ENCODE measurements around the gene A4GALT. TPM values are rescaled to one million over a fixed set of nuclear protein-coding genes. Genes with fewer than 3 reads are reported as not detected.

Gene A4GALT
- total and polyA plus RNA-seq, 10 of the 15 experiments (the other 5 are each of a cell fraction or from before 2014, with no cell fraction given) = 0.04 to 3.9 (median 2.3) TPM; not detected in 1

DNA sequence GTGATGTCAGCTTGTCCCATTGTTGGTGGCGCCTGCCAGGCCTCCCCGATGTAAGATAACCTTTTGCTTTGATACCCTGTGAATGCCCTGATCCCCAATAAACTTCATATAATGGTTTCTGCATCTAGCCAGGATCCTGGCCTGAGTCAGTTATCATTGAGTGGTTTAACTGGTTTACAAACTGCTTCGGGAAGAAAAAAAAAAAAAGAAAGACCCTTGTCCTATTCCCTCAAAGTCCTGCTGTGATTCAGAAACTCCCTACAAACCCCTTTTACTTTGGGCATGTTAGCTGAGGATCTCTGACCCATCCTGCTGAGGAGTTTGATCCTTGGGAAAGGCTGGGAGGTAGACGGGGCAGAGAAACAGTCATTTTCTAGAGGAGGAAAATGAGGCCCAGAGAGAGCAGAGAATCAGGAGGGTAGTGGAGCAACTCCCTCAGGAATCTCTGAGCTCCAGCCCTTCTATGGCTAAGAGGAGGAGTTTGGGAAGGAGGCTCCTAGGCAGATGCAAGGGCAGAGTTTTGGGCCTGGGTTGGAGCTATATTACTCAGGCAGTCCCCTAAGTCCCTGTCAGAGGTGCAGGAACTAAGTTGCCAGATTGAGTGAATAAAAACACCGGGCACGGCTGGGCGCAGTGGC lies 66.1 kb downstream of the A4GALT start (continued):
- TF ChIP-seq, protein P1, sequence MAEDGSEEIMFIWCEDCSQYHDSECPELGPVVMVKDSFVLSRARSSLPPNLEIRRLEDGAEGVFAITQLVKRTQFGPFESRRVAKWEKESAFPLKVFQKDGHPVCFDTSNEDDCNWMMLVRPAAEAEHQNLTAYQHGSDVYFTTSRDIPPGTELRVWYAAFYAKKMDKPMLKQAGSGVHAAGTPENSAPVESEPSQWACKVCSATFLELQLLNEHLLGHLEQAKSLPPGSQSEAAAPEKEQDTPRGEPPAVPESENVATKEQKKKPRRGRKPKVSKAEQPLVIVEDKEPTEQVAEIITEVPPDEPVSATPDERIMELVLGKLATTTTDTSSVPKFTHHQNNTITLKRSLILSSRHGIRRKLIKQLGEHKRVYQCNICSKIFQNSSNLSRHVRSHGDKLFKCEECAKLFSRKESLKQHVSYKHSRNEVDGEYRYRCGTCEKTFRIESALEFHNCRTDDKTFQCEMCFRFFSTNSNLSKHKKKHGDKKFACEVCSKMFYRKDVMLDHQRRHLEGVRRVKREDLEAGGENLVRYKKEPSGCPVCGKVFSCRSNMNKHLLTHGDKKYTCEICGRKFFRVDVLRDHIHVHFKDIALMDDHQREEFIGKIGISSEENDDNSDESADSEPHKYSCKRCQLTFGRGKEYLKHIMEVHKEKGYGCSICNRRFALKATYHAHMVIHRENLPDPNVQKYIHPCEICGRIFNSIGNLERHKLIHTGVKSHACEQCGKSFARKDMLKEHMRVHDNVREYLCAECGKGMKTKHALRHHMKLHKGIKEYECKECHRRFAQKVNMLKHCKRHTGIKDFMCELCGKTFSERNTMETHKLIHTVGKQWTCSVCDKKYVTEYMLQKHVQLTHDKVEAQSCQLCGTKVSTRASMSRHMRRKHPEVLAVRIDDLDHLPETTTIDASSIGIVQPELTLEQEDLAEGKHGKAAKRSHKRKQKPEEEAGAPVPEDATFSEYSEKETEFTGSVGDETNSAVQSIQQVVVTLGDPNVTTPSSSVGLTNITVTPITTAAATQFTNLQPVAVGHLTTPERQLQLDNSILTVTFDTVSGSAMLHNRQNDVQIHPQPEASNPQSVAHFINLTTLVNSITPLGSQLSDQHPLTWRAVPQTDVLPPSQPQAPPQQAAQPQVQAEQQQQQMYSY (CRISPR knock-in tag; IDR thresholded peaks at IDR 0.05) = no peak
- TF ChIP-seq RCOR1 (conservative IDR thresholded peaks at IDR 0.05; ENCODE audit: low read depth, low read length) (no peak), ATF7 (IDR thresholded peaks at IDR 0.05; ENCODE audit: low read depth) (no peak), MTA3 (IDR thresholded peaks at IDR 0.05; ENCODE audit: borderline replicate concordance, low read length) (no peak)
- TF ChIP-seq, protein P2, sequence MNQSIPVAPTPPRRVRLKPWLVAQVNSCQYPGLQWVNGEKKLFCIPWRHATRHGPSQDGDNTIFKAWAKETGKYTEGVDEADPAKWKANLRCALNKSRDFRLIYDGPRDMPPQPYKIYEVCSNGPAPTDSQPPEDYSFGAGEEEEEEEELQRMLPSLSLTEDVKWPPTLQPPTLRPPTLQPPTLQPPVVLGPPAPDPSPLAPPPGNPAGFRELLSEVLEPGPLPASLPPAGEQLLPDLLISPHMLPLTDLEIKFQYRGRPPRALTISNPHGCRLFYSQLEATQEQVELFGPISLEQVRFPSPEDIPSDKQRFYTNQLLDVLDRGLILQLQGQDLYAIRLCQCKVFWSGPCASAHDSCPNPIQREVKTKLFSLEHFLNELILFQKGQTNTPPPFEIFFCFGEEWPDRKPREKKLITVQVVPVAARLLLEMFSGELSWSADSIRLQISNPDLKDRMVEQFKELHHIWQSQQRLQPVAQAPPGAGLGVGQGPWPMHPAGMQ (IDR thresholded peaks at IDR 0.05; ENCODE audit: borderline replicate concordance) = no peak

DNA sequence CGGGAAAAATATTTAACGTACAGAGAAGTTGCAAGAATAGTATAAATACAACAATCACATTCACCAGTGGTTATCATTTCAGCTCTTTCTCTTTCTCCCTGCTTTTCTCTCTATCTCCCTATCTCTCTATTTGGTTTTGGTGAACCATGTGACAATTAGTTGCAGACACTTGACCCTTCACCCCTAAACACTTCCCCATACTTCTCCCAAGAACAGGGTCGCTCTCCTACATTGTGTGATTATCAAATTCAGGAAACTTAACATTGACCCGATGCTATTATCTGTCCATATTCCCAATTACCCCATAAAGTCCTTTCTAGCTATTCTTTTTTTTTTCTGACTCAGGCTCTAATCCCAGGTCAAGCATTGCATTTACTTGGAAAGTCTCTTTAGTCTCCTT lies 66.7 kb downstream of the A4GALT start:
- ChIA-PET POLR2A (interaction anchor here (0.5 to 1.4 kb wide), 4 partner anchors 12 to 270 kb away, joined by 4 to 6 read pairs (median 4); no protein-coding TSS in a partner anchor), RAD21 (ENCODE audit: unreplicated experiment) (interaction anchor here (0.7 to 3.1 kb wide), 2 partner anchors 10 to 11 kb away, joined by 3 to 19 read pairs; no protein-coding TSS in a partner anchor), CTCF (interaction anchor here (0.6 to 1.6 kb wide), 8 partner anchors 27 to 354 kb away, joined by 3 to 10 read pairs (median 3); no protein-coding TSS in a partner anchor), SMC1A (ENCODE audit: uncharacterized antibody, unreplicated experiment) (interaction anchor here (1.1 to 3.0 kb wide), 2 partner anchors 19 to 33 kb away, joined by 3 to 12 read pairs; no protein-coding TSS in a partner anchor)
- intact Hi-C loops (cut with micrococcal nuclease; ENCODE audit: unreplicated experiment) = no loop called here
- in situ Hi-C loops (cut with MboI) = loop anchor here (25.0 kb wide), 1 partner anchor 1383 kb away; no protein-coding TSS in a partner anchor
- Histone ChIP-seq H3K9ac (ENCODE audit: control insufficient read depth, insufficient read depth, low read length) (no peak overlapping the region), H3K27ac (ENCODE audit: control insufficient read depth, insufficient read depth) (no peak overlapping the region), H4K20me1 (ENCODE audit: control insufficient read depth, insufficient read depth) (no peaks in the 10 kb centered on the region), H3K4me1 (ENCODE audit: control insufficient read depth, insufficient read depth, low read length) (peaks cover 10% of the 10 kb centered on the region), H3K79me2 (ENCODE audit: control insufficient read depth, insufficient read depth, low read length) (peaks cover under 1% of the 10 kb centered on the region), H3K9me3 (replicated peaks; ENCODE audit: control insufficient read depth, insufficient read depth, low read length) (no peaks in the 10 kb centered on the region), H3K4me3 (no peak overlapping the region), H3K4me2 (ENCODE audit: control insufficient read depth, insufficient read depth) (no peak overlapping the region), H2AFZ (ENCODE audit: control insufficient read depth, low read depth, low read length) (no peak overlapping the region), H3K27me3 (replicated peaks in 1 of 2; ENCODE audit: control insufficient read depth in 2 of 2, insufficient read depth in 2 of 2, low read length in 1 of 2) (no peaks in the 10 kb centered on the region), H3K36me3 (ENCODE audit: control insufficient read depth in 2 of 2, insufficient read depth in 2 of 2, low read length in 1 of 2) (no peaks in the 10 kb centered on the region)
- no peak for DNase-seq (ENCODE audit: low read depth, low spot score)
- FAIRE-seq = no peak
- no TSS peak for BruUV-seq (replicated peaks)
- WGBS (ENCODE audit: insufficient coverage, insufficient replicate concordance, low lambda C conversion rate, missing lambda C conversion rate) = 86% methylated on average over 4 of the region's 4 CpGs
- no peak for ATAC-seq
- TF ChIP-seq RBBP5 (conservative IDR thresholded peaks at IDR 0.05) (no peak), SUZ12 (IDR thresholded peaks at IDR 0.05; ENCODE audit: unreplicated experiment) (no peak), MTA3 (IDR thresholded peaks at IDR 0.05; ENCODE audit: borderline replicate concordance, low read length) (no peak), RAD21 (IDR thresholded peaks at IDR 0.05; ENCODE audit: insufficient read depth, low read depth, low read length) (no peak), TAF1 (IDR thresholded peaks at IDR 0.05; ENCODE audit: borderline replicate concordance, low read depth, low read length) (no peak), CHD2 (IDR thresholded peaks at IDR 0.05; ENCODE audit: borderline replicate concordance, low read depth, low read length) (no peak)
- TF ChIP-seq, protein P3, sequence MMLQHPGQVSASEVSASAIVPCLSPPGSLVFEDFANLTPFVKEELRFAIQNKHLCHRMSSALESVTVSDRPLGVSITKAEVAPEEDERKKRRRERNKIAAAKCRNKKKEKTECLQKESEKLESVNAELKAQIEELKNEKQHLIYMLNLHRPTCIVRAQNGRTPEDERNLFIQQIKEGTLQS (IDR thresholded peaks at IDR 0.05; ENCODE audit: borderline replicate concordance, extremely low read depth, low read depth, low read length) = no peak
- TF ChIP-seq, protein P4, sequence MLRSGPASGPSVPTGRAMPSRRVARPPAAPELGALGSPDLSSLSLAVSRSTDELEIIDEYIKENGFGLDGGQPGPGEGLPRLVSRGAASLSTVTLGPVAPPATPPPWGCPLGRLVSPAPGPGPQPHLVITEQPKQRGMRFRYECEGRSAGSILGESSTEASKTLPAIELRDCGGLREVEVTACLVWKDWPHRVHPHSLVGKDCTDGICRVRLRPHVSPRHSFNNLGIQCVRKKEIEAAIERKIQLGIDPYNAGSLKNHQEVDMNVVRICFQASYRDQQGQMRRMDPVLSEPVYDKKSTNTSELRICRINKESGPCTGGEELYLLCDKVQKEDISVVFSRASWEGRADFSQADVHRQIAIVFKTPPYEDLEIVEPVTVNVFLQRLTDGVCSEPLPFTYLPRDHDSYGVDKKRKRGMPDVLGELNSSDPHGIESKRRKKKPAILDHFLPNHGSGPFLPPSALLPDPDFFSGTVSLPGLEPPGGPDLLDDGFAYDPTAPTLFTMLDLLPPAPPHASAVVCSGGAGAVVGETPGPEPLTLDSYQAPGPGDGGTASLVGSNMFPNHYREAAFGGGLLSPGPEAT (IDR thresholded peaks at IDR 0.05; ENCODE audit: low read depth) = no peak
